NCI-H2227 treated with DMSO at 0.1 percent for 48 hours (cell line): ENCODE results near the gene NHLRC4.

Experiments used
- DNase-seq: peaks from one replicate; lab custom pipeline; 2025; lab: John Stamatoyannopoulos, UW

NHLRC4 gene

GRCh38 chr16:598823-599739, 32.3 kb downstream of the NHLRC4 start:
- no peak for DNase-seq

DNA sequence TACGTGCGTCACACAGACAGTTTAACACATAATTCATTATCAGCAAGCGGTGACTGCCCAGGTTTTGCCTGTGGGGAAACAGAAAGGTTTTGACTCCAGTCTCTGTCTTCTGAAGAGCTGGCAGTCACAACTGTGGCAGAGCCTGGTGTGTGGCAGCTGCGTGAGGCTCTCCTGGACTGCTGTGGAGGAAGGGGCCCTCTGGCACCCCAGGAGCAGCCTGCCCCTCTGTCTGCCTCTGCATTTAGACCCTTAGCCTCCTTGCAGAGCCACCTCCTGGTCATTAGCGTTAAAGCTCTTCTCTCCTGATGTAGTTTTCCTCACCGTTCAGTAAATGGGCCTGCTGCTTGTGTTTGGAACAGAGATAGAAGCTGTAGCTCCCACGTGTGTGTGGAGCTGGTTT, 34.0 kb downstream of the NHLRC4 start:
- no peak for DNase-seq

DNA sequence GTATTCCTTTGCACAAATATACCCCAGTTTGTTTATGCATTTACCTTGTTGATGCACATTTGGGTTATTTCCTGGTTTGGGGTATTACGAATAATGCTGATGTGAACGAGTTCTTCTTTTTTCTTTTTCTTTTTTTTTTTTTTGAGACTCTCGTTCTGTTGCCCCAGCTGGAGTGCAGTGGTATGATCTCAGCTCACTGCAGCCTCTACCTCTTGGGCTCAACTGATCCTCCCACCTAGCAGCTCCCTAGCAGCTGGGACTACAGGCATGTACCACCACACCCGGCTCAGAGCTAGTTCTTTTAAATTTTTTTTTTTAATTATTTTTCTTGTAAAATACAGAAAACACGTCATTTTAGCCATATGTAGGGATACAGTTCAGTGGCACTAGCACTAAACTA, 37.1 kb downstream of the NHLRC4 start:
- no peak for DNase-seq

DNA sequence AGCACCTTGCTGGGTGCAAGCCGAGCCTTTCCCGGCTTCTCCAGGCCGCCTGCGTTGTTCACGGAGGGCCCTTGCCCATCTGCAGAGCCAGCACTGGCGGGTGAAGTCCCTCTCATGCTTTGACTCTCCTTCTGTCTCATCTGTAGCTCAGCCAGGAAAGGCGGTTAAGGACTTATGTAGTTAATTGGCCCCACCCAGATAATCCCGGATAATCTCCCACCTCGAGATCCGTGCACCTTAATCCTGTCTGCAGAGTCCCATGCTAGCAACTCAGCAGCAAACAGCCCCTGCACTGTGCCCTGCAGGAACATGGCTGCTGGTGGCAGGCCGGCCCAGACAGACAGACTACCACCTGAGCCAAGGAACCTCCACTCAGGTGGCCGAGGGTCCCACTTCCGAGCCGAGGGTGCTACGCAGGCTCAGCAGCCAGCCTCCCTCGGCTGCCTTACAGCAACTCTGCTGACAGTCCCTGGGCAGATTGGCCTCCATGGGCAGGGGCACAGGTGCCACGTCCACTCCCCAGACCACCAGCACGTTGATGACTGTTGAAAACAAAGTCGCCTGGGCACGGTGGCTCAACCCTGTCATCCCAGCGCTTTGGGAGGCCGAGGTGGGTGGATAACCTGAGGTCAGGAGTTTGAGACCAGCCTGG, 40.0 kb downstream of the NHLRC4 start:
- DNase-seq: no peak

GRCh38 chr16:608019-608418, 41.2 kb downstream of the NHLRC4 start:
- DNase-seq: no peak

GRCh38 chr16:609316-609715, 42.5 kb downstream of the NHLRC4 start:
- DNase-seq: no peak

- DNase-seq: no peak
Observed at GRCh38 chr16:609984-610383, 43.2 kb downstream of the NHLRC4 start.

DNA sequence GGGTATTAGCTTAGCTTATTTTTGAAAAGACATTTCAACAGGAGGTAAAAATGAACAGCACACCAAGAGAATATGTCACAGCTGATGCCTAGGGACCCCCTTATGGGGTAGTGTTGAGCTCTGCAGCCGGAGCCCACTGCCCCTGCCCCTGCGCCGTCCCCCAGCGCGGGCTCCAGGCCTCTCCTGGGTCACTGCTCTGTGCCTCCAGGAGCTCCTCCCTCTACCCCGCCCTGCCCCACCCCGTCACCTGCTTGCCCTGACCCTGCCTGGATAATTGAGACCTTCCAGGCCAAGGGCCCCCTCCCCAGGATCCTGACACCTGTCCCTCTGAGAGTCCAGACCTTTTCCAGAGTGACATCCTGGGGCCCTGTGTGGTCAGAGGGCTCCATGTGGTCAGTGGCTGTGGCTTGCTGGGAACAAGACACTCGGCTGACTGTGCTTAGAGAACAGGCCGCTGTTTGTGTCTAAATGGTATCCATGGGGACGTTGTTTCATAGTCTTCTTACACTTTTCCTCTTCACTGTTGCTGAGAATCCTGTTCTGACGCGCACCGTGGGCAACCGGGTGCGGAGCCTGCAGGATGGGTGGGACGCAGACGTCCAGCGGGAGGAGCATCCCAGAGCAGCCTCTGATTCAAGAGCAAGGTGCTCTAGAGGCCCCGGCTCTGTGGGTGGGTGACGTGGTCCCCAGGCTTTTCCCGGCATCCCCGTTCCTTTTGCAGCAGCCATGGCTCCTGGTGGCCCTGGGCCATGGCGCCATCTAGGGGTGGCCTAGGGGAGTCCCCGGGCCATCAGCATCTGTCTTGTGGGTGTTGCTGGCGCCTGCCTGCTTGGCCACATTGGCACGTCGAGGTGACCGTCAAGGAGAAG, 43.9 kb downstream of the NHLRC4 start:
- no peak for DNase-seq

DNA sequence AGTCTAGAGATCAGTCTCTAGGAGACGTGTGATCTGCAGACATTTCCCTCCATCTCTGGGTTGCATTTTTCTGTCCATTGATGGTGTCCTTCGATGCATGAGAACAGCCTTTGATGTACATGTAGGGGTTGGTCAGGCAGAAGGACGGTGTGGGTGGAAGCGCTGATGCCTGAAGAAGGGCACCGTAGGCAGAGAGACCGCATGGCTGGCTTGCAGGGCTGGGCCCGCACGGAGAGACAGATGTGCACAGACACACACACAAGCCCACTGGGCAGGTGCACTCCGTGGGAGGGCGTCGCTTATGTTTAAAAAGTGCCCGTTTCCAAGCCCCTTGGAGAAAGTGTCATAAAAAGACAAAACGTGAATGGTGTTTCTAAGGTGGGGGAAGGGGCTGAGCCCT, 48.3 kb downstream of the NHLRC4 start:
- DNase-seq: no peak

DNA sequence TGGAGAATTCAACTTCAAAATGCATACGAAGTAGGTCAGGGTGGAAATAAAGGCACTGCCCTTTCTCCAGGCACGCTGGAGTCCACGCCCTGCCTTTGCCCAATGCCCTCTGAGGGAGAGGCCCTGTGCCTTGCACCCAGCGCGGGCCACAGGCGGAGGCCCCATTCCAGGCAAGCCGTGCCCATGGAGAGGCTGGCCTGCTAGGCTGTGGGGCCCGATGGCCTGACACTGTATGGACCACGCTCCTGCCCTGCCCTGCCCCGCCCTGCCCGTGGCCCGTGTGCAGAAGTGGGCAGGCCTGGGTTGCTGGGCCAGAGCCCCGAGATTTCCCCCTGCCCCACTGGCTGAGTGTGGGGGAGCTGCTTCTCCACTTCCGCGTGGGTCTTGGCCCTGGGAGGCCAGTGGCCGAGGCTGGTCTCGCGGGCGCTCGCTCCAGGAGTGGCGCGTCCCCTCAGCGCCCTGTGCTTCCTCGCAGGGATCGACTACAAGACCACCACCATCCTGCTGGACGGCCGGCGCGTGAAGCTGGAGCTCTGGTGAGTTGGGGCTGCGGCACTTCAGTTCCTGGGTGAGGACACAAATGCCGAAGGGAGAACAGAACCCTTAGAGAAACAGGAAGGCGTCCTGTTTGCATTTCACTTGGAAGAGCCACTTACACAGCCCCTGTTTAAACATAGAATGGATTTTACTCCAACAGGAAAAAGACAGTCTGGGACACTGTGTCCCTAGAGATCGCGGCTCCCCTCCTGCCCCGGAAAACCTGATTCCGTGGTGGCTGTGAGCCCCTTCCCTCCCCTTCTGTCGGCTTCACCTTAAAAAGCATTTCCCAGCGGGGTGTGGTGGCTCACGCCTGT, 50.2 kb downstream of the NHLRC4 start:
- DNase-seq: no peak

DNA sequence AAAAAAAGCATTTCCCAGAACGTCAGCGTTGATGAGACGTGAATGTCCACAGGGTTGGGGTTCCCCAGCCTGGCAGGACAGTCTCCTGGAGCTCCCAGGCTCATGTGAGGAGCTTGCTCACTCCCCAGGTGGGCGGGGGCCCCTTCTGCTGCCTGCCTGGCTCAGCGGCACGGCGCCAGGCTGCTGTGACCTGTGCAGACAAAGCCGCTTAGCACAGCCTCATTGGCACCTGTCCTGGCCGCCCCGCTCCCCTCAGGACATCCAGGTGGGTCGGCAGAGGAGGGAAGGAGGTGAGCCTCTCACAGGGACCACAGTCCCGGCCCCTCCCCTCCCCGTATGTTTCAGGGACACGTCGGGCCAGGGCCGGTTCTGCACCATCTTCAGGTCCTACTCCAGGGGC, 51.0 kb downstream of the NHLRC4 start:
- no peak for DNase-seq
